Activated naive CD8-positive, alpha-beta T cell treated with anti-CD3 and anti-CD28 coated beads, Interleukin-2, amount 50 U/mL, for 16 hours (primary cell): Measurements from ENCODE around the gene TENM4.

Source experiments
- DNase-seq: peaks from one replicate; pipeline ENCODE4 v3.0.0-alpha.2; 2020; ENCODE audit warnings: low read depth, low spot score

The TENM4 gene

DNA sequence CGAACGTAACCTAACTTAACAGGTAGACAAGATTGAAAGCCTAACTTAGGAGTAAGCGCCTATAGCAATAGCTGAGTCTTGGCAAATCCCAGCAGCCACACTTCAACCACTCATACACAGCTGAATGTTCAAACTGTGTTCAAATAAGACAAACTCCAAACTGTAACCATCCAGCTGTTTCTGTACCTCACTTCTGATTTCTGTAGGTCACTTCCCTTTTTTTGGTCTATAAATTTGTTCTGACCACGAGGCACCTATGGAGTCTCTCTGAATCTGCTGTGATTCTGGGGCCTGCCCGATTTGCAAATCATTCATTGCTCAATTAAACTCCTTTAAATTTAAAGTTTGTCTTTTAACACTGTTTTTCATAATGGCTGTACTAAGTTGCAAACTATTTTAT lies 8.2 kb upstream of the TENM4 start:
- DNase-seq = no peak

DNA sequence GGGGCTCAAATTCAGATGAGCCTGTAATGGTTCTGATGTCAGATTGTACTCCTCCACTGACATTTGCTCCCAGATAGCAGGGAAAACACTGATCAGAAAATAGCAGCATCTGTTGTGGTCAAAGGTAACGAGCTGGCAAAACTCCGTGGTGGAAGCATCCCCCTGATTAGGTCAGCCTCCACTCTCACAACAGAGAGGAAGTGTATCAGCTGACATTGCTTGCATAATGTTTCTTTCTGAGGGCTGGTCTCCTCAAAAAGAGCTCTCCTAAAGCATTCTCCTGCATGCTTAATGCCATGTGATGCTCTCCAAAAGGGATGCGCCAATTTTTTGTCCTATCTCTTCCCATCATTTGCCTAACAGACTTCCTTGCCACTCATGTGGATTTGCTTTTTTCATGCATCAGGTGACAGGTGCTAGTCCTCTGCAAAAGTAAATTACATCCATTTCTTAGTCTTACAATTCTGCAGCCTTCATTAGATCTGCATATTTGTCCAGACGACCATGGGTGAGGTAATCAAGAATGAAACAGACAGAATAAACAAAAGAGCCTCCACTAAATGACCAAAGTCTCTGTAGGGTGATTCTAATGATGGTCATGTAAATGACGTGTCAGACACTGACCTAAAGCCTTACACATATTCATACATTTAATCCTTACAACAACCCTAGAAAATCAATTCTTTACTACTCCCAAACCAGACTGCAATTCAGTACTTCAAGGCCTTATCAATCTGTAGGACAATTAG lies 6.4 kb upstream of the TENM4 start:
- DNase-seq = no peak

DNA sequence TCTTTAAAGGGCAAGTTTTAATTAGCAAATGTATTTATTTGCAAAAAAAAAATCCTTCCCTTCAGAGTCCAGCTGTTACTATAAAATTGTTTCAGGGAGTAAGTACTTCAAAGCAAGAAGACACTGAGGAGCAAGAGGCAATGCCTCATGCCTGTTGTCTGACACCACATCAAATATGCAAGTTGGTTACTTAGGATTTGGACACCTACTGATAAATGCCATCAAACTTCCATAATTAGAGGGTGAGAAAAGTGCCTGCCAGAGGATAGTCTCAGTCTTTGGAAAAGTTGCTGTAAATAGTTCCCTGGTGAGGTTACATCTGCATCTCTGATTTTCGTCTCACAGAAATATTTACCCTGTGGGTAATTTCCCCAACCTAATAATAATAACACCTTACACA lies 4.1 kb upstream of the TENM4 start:
- DNase-seq = no peak

DNA sequence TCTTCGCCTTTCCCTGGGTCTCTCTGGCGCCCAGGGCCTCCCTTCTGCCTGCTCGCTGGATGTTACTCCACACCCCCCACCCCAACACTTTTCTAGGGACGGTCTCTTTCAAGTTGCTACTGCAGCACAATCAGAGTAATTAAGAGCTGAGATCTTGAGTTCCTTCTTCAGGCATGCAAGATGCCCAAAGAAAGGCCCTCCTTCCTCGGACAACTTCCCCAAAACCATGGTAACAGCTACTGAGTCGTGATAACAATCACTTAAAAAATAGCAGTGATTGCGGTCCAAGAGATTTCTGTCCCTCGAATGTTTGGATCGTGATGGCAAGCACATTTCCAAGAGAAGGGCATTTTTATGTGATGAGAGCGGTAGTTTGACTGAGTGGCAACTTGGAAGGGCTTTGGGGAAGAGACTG lies 638 bp upstream of the TENM4 start:
- DNase-seq = no peak

DNA sequence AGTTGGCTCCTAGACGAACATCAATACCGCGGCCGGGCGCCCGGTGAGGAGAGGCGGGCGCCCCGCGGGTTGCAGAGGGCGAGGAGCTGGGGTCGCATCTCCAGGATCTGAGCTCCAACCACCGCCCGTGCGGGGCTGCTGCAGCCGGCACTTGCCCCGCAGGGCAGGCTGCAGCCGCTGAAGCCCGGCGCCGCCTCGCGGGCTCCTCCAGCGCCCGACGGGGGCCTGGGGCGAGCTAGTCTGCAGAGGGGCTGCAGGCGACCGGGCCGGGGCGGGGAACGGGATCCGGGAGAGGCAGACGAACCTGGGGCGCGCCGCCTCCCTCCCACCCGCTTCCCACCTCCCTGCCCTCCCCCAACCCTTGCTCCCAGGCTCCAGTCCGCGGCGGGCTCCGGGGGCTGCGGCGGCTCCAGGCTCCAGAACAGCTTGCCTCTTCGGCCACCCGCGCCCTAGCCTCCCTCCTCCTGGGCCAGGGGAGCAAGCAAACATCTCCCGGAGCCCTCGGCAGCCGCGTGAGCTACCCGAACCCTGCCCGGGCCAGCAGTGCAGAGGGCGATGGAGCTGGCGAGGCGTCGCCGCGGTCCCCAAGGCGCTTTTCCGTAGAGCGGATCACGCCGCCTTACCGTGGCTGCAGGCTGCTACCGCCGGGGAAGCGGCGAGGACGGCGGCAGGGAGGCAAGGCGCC lies 802 bp downstream of the TENM4 start:
- no peak for DNase-seq

DNA sequence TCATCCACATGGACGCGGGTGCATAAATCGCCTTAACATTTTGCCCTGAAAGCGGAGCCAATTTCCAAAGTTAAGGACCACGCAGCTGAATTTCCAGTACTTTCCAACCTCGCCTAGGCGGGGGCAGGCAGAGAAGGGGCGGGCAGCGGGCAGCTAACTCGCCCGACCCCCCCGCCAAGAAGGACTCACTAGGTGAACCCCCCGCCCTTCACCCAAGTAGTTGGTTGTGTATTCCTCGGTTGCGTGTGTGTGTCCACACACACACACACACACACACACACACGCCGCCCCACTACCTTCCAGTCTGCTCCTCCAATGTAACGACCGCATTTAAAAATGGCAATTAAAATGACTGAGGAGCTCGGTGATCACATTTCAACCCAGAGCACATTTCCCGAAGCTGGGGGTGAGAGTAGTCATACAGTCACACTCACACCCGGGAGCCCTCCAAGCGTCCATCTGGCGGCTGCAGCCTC lies 1.4 kb downstream of the TENM4 start:
- DNase-seq = no peak

DNA sequence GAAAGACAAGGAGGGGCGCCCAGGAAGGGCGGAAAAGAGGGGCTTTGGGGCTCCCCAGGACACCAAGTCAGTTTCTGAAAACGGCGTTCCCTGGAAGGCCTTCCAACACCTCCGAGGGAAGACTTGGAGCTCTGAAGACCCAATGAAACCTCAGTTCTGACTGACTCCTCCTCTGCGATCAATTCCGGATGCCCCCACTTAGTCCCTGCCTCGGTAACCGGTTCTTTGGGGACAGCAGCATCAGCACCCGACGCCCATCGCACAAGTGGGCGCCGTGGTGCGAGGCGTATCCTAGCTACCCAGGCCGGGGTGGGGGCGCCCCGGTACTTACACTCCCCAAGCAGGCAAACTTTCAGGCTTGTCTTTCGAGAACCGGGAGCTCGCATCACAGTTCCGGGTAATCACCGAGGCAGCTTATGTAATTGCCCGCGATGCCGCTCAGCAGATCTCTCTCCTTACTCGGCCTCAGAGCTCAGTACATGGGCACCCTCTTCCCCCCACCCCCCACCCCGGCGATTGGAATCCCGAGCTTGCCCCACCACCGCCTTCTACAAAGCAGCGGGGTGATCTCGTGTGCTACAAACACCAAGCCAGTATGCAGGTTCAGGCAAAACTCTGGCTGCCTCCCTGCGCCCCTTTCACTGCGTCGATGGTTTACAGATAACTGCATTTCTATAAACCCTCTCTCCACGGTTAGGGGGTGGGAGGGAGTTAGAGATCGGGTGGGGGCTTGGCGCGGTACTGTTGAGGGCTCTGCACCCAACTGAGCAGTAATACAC lies 2.0 kb downstream of the TENM4 start:
- DNase-seq = no peak

DNA sequence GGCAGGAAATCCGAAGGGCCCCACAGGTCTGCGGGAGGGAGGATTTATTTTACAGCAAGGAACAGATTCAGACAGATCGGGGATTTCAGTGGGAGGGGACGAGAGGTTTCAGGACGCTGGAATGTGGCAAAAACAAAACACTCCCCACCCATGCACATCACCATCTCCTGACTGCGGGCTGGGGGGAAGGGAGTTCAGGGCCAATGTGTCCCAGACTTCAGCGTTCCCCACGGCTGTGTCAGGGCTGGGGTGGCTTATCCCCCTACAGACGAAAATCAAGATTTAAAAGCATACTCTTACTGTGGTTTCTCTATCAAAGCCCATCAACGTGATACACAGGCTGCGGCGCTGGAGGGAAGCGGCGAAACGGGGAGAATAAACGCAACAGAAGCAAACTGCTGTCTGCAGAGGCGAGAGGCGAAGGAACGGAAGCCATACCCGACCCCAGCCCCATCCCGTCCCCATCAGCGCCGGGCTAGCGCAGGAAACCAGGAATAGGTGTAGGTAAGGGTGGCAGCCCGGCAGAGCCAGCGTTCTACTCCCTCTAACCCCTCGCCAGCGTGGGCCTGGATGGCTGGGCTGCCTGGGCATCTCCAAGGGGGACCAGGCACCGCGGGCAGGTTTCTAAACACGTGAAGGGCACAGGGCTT lies 2.7 kb downstream of the TENM4 start:
- DNase-seq = no peak

DNA sequence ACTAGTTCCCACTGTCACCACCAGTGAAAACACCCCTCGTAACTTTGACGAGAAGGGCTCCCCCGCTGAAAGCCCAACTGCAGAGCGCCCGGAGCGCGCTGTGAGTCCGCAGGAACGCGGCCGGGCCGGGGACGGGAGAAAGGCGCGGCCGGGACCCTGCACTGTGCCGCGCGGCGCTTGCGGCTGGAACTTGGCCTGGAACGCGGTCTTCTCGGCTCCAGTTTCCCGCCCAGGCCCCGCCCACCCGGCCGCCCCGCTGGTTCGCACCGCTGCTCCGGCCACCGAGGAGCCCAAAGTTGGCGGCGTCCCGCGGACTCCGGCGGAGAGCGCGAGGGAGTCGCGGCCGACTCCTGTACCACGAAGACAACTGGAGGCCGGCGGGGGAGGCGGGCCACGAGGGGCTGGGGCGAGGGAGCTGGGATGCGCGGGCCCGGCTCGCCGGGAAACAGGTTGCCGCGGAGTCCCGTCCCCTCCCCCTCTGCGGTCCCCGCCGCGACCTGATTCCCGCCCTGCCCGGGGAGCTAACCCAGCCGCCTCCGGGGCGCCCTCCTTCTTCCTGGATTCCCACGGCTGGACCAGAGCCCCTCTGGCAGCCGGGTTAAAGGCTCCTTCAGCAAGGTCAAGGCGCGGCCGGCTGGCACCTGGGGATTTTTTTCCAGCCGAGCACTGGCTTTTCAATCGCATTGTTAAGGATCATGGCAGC lies 3.4 kb downstream of the TENM4 start:
- no peak for DNase-seq

DNA sequence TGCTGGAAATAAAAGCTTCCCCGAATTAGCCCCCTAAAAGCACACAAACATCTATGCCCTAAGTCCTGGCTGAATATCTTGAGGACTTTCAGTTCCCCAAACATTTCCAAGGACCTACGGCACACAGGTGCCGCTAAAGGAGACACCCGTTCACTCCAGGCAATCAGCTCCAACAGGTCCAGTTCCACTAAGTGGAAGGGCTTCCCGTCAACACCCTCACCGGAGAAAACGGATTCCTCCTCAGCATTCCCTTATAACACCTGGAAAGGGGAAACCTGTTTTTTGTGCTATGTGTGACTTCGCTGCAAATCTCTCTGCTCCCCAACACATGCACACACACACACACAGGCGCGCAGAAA lies 3.9 kb downstream of the TENM4 start:
- DNase-seq = no peak

DNA sequence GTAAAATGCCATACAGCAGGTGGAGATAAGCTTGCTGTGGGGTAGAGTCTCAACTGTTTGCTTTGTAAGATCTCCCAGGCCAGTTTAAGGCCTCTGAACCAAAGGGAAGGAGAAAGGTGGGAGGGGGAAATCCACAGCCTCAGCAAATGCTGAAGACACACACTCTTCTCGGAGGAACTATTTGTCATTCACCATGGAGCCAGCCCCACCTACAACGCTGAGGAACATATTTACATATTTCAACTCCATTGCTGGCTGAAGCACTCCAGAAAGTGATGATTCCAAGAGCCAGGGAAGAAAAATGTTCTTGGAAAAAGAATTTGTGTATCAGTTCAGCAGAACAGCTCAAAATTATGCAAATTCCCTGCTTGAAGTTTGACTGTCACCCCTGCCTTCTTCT lies 6.5 kb downstream of the TENM4 start:
- no peak for DNase-seq

DNA sequence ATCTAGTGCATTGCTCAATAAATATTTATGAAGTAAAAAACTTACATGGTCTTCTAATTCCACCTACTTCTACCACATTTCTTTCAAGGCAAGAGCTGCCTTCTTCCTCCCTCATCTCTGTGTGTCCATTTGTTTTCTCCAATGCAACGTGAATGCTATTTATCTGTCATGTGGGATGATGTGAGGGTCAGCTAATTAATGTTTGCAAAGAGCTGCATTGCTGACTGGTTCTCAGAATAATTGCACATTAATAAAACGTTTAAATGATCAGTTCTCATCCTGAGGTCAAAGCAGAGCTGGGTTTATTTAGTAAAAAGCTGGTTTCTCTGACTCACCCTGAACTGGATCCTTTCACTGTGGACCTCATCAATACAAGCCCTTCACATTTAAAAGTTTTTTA lies 8.7 kb downstream of the TENM4 start:
- no peak for DNase-seq

DNA sequence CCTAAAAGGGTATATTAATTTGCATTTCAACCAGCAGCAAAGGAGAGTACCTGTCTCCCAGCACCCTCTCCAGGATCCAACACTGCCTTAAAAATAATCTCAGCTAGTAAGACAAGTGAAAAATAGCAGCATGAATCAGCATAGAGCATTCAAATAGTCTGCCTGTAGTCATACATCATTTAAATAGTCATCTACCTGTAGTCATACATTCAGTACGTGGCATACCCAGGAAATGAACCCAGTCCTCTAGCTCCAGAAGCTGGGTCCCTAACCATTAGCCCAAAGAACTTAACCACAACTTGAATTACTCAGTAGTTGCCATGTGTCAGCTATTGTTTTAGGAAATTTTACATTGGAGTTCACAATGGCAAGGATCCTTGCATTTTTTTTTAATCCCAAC lies 9.3 kb downstream of the TENM4 start:
- DNase-seq = no peak

DNA sequence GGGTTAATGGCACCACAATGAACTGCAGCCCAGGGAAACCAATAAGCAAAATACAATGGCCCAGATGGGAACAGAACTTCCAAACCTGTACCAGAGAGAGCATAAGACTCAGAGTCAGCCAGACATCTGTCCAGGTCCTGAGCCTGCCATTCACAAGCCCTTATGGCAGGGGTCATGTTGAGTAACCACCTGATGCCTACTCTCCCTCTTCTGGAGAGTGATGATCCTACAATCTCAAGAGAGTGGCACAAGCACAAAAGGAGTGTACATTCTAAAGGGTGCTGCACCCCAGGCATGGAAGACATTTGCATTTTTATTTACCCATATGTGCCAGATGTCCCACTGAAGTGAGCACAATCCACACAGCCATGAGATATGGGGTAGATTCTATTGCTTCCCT lies 10.6 kb downstream of the TENM4 start:
- DNase-seq = no peak

DNA sequence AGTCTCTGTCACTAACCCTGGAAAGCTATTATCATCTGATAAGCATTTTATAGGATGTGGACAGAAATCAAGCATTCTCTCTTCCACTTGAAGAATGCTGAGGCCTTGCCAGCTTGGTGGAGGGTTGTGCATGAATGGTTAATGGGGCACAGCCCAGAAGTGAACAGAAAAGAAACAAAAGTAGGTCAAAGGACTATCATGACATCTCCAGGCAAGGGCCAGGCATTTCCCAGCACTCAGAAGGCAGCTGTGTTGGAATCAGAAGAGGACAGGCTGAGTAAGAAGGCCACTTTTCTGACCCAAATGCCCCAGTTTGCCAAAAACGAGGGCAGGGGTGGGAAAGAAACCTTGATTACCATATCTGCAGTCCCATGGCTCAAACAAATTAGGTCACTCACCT lies 12.4 kb downstream of the TENM4 start:
- DNase-seq = no peak

DNA sequence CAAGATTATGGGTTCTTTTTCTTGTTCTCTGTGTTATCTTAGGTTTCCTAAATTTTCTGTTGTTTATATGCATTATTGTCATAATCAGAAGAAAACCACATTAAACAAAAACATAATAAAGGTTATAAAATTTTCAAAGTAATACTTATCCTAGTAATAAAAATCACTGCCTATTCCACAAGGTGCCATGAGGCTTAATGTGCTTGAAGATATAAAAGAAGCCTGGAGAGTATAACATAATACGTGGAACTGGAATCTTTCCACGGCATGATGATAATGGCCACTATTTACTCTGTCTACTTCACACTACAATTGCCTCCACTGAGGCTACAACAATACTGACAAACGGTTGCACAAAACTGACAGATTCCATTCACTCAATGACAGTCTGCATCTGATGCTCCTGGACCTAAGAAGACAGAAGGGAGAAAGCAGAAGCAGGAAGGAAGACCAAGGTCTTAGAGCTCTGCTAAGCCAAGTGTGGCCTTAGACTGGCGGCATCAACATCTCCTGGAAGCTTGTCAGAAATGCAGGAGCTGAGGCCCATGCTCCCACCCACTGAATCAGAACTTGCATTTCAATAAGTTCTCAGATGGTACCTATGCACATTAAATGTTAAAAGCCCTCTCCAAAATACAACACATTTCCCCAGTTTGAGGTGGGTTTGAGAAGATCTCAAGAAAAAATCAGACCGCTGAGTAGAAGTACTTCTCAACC lies 13.1 kb downstream of the TENM4 start:
- no peak for DNase-seq

DNA sequence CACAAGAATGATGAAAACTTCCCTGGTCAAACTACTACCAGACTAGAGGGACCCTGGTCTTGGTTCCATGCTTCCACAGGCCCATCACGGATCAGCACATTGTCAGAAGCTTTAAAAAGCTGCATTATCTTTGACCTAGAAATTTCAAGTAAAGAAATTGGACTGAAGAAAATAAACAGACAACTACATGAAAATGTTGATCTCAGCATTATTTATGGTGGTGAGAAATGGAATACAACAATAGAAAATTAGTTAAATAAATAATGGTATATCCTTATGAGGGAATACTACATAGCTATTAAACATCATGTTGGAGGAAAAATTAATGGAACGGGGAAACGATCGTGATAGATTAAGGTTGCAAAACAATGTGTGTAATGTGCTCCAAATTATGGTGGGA lies 13.7 kb downstream of the TENM4 start:
- DNase-seq = no peak

DNA sequence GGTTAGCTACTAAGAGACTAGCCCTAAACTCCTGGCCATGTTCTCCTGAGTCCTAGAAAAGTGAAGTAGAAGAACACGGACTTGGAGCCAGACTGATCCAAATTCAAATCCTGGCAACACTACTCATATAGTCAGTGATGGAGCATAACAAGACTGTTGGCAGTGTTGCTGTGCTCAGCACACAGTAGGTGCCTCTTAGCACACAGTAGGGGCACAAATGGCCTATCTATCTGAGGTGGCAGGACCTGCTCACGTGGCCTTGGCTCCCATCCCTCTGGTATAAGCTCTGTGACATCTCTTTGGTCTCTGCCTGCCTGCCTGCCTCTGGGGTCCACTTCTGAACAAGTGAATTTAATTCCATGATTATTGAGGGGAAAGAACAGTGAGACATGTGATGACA lies 15.4 kb downstream of the TENM4 start:
- no peak for DNase-seq

DNA sequence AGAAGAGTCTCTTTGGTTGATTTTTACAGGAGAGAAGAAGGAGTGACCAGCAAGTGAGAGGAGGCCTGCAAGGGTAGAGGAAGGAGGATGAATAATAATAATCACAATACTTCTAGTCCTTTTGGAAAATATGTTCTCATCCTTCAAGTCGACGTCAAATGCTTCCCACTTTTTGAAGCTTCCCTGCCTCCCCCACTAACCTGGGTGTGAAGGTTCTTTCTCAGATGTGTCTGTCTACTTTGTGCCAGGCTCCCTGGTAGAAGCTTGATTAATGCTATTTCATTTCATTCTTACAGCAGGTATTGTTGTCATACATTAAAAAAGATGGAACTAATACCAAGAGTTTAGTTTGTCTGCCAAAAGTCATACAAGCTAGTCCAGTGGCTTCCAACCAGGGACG lies 17.1 kb downstream of the TENM4 start:
- no peak for DNase-seq

DNA sequence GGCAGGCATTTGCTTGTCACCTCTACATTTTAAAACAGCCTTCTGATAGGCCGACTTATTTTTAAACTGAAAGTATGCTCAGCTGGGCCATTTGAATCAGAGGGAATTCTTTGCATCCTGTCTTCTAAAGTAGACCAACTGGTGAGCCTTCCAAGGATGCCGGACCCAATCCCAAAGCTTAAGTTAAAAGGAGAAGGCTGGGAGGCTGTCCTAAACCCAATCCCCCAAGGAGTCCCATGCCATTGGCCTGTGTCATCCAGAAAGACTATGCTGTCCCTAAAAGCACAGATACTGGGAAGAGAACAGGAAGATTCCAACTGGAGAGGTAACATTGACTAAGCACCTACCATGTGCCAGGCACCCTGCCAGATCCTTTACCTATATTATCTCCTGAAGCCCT lies 18.0 kb downstream of the TENM4 start:
- no peak for DNase-seq

DNA sequence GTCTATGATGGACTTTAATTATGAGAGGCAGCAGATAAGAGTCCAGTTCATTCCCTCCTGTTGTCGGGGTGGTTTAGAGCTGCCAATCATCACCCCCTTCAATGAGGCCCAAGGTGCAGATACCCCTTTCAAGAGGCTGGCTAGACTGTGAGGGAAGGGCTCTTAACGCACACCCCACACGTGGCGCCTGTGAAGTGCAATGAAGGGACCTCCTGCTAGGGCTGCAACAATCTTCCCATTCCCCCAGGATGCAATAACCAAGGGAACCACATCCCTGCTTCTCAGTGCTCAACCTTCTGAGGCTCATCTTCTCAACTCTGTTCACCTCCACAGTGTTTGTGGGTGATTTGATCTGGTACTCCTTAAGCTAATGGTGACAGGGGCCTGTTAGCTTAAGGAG lies 19.0 kb downstream of the TENM4 start:
- DNase-seq = no peak
